Fibroblast of lung (primary cell): ENCODE results near the gene UTP4. TPM values are rescaled to one million over a fixed set of nuclear protein-coding genes. Genes with fewer than 3 reads are reported as not detected.
A peak's percentile ranks its signal among the peaks of the same experiment; 100 is the strongest.

Experiments used
- DNase-seq, 2 donors: peaks; one replicate each; pipeline versions ENCODE4 v3.0.0 to v3.0.0-alpha.2; 2010; ENCODE audit warnings: low read depth in 2 of 2
- H2AFZ ChIP-seq: 2 replicates; pipeline ENCODE4 v1.5.1; 2012; ENCODE audit warnings: low read length, control low read depth, inconsistent platforms
- H3K27ac ChIP-seq: 2 replicates; pipeline ENCODE4 v1.5.1; 2011; ENCODE audit warnings: low read length, control low read depth; ENCODE audit not compliant: insufficient read depth
- H3K27me3 ChIP-seq: 2 replicates; pipeline ENCODE4 v1.5.1; 2011; ENCODE audit warnings: mild to moderate bottlenecking, low read length; ENCODE audit not compliant: control insufficient read depth, insufficient read depth
- H3K36me3 ChIP-seq: 2 replicates; pipeline ENCODE4 v1.5.1; 2011; ENCODE audit warnings: low read length; ENCODE audit not compliant: control insufficient read depth, insufficient read depth
- H3K4me1 ChIP-seq: 2 replicates; pipeline ENCODE4 v1.5.1; 2011; ENCODE audit warnings: low read length; ENCODE audit not compliant: control insufficient read depth, insufficient read depth; ENCODE audit errors: extremely low read depth
- H3K4me2 ChIP-seq: 2 replicates; pipeline ENCODE4 v1.5.1; 2011; ENCODE audit warnings: low read length, control low read depth; ENCODE audit not compliant: insufficient read depth; ENCODE audit errors: extremely low read depth
- H3K4me3 ChIP-seq, 4 experiments: fragments of 200-600 bp in 1 of 4; sonication (generic) in 1 of 4; replicated peaks in 1 of 4; 2 replicates each; pipeline ENCODE4 v1.5.1; 2011 to 2016; ENCODE audit warnings: low read length in 4 of 4, low read depth in 3 of 4, mild to moderate bottlenecking in 3 of 4, control low read depth in 2 of 4, inconsistent platforms in 1 of 4, mixed read lengths in 1 of 4; ENCODE audit not compliant: insufficient read depth in 1 of 4; ENCODE audit errors: control extremely low read depth in 1 of 4
- H3K79me2 ChIP-seq: 2 replicates; pipeline ENCODE4 v1.5.1; 2012; ENCODE audit warnings: mild to moderate bottlenecking, low read length, inconsistent platforms; ENCODE audit not compliant: control insufficient read depth, insufficient read depth
- H3K9ac ChIP-seq: 2 replicates; pipeline ENCODE4 v1.5.1; 2011; ENCODE audit warnings: mild to moderate bottlenecking, low read length, control low read depth; ENCODE audit not compliant: insufficient read depth
- H3K9me3 ChIP-seq: 2 replicates; pipeline ENCODE4 v1.5.1; 2012; ENCODE audit warnings: low read depth, low read length; ENCODE audit not compliant: control insufficient read depth, insufficient read depth
- H4K20me1 ChIP-seq: 2 replicates; pipeline ENCODE4 v1.5.1; 2011; ENCODE audit warnings: low read length; ENCODE audit not compliant: control insufficient read depth, insufficient read depth; ENCODE audit errors: extremely low read depth
- EZH2 ChIP-seq: IDR thresholded peaks from 2 replicates; pipeline ENCODE4 v1.5.1; 2012; ENCODE audit warnings: low read length, control low read depth, mild to moderate bottlenecking; ENCODE audit errors: missing control alignments
- polyA plus RNA-seq, 2 donors: library from polyadenylated mRNA; depleted of rRNA in 1 of 2; stranded (reverse) in 1 of 2; unstranded in 1 of 2; fragments of >200 nt; gene quantifications; 2 replicates each; pipeline ENCODE4 v1.2.1, GENCODE V29; 2011 to 2012; ENCODE audit warnings: missing spikeins in 1 of 2
- total RNA-seq: library from RNA; depleted of rRNA; stranded (reverse); fragments of >200 nt; gene quantifications from 2 replicates; pipeline ENCODE4 v1.2.1, GENCODE V29; 2014
- TF ChIP-seq, protein P1 (sequence below), 2 donors: IDR thresholded peaks in 1 of 2; conservative IDR thresholded peaks in 1 of 2; 1 replicate in 1 of 2; 2 replicates in 1 of 2; pipeline ENCODE4 v1.5.1; 2011 to 2012; ENCODE audit warnings: low read length in 2 of 2, control low read depth in 1 of 2, inconsistent platforms in 1 of 2, low read depth in 1 of 2, mild to moderate bottlenecking in 1 of 2

The UTP4 gene
- total and polyA plus RNA-seq, 2 donors (not counting 1 experiment from before 2014, with no cell fraction given) = 14.4 to 56.5 TPM

DNA sequence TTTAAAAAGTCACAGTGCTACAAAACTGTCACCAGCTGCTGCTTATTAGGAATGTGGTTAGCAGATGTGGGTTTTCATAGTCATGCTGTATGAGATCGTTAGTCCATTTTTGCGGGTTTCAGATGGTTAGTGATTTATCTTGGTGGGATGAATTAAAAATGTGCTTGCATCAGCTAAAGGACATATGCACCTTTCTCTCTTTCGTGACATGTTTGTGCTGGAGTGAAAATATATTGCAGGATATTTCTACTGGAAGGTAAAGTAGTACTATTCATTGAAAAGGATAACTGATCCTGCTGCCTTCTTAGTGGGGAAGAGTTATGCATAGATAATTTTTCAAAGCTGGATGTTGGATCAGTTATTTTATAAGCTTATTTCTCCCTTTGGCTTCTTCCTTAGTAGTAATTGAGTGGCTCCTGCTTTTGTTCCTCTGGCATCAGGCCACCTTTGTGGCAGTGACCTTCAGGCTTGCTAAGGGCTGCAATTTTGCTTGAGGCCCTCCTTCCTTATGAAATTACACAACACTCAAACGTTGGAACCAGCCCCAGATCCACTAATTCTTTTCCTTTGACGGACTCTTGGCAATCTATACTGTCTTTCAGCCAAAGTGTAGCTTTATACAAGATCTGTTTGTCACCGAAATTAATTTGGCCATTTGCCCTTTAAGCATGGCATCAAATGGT lies 47.0 kb downstream of the UTP4 start:
- Histone ChIP-seq H3K4me2 (peak overlapping the region; percentile 46), H3K27me3 (no peaks in the 10 kb centered on the region), H2AFZ (no peak overlapping the region), H3K36me3 (no peaks in the 10 kb centered on the region), H4K20me1 (no peaks in the 10 kb centered on the region), H3K79me2 (no peaks in the 10 kb centered on the region), H3K4me1 (peaks cover 11% of the 10 kb centered on the region), H3K27ac (peak overlapping the region; percentile 26), H3K9me3 (no peaks in the 10 kb centered on the region), H3K4me3 (no peak overlapping the region), H3K9ac (no peak overlapping the region)
- TF ChIP-seq EZH2 = no peak
- TF ChIP-seq, protein P1, sequence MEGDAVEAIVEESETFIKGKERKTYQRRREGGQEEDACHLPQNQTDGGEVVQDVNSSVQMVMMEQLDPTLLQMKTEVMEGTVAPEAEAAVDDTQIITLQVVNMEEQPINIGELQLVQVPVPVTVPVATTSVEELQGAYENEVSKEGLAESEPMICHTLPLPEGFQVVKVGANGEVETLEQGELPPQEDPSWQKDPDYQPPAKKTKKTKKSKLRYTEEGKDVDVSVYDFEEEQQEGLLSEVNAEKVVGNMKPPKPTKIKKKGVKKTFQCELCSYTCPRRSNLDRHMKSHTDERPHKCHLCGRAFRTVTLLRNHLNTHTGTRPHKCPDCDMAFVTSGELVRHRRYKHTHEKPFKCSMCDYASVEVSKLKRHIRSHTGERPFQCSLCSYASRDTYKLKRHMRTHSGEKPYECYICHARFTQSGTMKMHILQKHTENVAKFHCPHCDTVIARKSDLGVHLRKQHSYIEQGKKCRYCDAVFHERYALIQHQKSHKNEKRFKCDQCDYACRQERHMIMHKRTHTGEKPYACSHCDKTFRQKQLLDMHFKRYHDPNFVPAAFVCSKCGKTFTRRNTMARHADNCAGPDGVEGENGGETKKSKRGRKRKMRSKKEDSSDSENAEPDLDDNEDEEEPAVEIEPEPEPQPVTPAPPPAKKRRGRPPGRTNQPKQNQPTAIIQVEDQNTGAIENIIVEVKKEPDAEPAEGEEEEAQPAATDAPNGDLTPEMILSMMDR (conservative IDR thresholded peaks at IDR 0.05 in 1 of 2, IDR thresholded peaks at IDR 0.05 in 1 of 2; ENCODE audit: low read depth in 1 of 2, low read length in 2 of 2) = no peak
- peak; percentile 90 to 99 for DNase-seq

DNA sequence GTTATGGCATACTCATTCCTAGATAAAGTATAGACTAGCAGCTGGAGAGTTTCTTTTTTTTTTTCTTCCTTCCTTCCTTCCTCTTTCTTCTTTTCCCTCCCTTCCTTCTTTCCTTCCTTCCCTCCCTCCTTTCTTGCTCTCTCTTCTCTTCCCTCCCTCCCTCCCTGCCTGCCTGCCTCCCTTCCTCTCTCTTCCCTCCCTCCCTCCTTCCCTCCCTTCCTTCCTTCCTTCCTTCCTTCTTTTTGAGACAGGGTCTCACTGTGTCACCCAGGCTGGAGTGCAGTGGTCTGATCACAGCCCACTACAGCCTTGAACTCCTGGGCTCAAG lies 47.5 kb downstream of the UTP4 start:
- H3K9me3 ChIP-seq = no peaks in the 10 kb centered on the region
- H4K20me1 ChIP-seq = no peaks in the 10 kb centered on the region
- no peak for DNase-seq
- H3K4me1 ChIP-seq = peaks cover 11% of the 10 kb centered on the region
- no peak overlapping the region for H3K9ac ChIP-seq
- no peak overlapping the region for H3K4me3 ChIP-seq
- H2AFZ ChIP-seq = no peak overlapping the region
- no peaks in the 10 kb centered on the region for H3K79me2 ChIP-seq
- no peak for TF ChIP-seq EZH2
- TF ChIP-seq, protein P1 (conservative IDR thresholded peaks at IDR 0.05 in 1 of 2, IDR thresholded peaks at IDR 0.05 in 1 of 2; ENCODE audit: low read depth in 1 of 2, low read length in 2 of 2) = no peak
- H3K27ac ChIP-seq = no peak overlapping the region
- no peaks in the 10 kb centered on the region for H3K36me3 ChIP-seq
- H3K4me2 ChIP-seq = no peak overlapping the region
- H3K27me3 ChIP-seq = no peaks in the 10 kb centered on the region

DNA sequence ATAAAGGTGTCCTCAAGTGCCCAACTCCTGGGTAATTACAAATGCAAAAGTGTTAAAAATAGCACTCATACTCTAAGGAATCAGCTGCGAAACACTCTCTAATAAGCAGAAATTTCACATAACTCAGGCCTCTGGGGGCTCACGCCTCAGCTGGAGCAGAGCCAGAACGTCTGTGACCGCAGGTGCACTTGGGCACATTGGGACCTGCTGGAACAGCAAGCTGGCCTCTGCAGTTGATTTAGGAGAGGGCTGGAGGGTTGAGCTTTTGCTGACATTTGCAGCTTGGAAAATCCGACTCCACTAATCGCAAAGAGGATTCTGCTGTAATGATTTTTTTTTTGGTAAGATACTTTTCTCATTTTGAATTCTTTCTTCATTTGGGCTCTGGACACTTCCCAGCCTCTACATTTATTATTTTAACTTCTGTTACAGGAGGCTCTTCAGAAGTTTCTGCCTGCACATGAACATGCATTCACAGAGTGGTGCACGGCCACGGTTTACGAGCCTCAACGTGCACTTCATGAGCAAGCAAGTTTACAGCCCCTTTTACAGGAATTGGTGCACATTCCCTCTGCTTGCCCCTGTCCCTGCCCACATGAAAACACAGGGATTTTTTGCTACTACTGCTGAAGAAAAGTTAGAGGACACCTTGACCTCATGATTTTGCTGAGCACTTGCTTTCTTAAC lies 50.4 kb downstream of the UTP4 start:
- DNase-seq = no peak
- Histone ChIP-seq H3K4me2 (no peak overlapping the region), H3K4me3 (no peak overlapping the region)

More for the DNA sequence above, 50.4 kb downstream of the UTP4 start:
- H3K4me1 ChIP-seq = peaks cover 16% of the 10 kb centered on the region
- H3K27me3 ChIP-seq = no peaks in the 10 kb centered on the region
- H3K9ac ChIP-seq = no peak overlapping the region
- H2AFZ ChIP-seq = no peak overlapping the region
- TF ChIP-seq EZH2 = no peak
- TF ChIP-seq, protein P1 (conservative IDR thresholded peaks at IDR 0.05 in 1 of 2, IDR thresholded peaks at IDR 0.05 in 1 of 2; ENCODE audit: low read depth in 1 of 2, low read length in 2 of 2) = no peak
- no peak overlapping the region for H3K27ac ChIP-seq
- H3K9me3 ChIP-seq = no peaks in the 10 kb centered on the region
- no peaks in the 10 kb centered on the region for H3K36me3 ChIP-seq
- peaks cover 5% of the 10 kb centered on the region for H3K79me2 ChIP-seq
- no peaks in the 10 kb centered on the region for H4K20me1 ChIP-seq
